C4-2B (cell line): ENCODE results near the gene OSGIN1.

Experiments
- H3K27ac ChIP-seq: fragments of 450-650 bp; 2 replicates; pipeline ENCODE4 v1.5.1; 2017
- CTCF ChIP-seq: fragments of 450-650 bp; conservative IDR thresholded peaks from 2 replicates; pipeline ENCODE4 v1.5.1; 2017; ENCODE audit warnings: mild to moderate bottlenecking
- ZFX ChIP-seq: fragments of 450-650 bp; IDR thresholded peaks from 2 replicates; pipeline ENCODE4 v1.6.1; 2017

OSGIN1 gene

DNA sequence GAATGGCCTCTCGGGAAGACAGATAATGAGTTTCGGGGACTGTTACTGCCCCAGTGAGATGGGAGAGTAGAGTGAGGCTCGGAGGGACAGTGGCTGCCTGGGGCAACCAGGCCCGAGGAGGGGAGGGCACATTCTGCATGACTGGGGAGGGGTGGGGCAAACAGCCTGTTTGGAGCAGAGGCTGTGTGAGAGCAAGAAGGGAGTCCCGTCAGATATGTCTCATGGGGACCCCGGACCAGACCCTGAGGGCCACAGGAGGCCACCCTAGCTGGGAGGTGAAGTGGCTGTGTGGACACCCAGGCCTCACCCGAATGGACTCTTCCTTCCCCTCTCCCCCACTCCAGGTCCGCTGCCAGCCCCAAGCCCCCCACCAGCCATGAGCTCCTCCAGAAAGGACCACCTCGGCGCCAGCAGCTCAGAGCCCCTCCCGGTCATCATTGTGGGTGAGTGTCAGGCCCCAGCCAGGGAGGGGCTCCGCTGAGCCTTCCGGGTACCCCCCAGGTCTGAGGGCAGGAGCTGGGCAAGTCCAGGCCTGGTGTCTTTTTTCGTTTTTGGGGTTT is 4.3 kb downstream of the OSGIN1 start:
- no peak overlapping the region for H3K27ac ChIP-seq
- TF ChIP-seq ZFX (no peak), CTCF (no peak)

DNA sequence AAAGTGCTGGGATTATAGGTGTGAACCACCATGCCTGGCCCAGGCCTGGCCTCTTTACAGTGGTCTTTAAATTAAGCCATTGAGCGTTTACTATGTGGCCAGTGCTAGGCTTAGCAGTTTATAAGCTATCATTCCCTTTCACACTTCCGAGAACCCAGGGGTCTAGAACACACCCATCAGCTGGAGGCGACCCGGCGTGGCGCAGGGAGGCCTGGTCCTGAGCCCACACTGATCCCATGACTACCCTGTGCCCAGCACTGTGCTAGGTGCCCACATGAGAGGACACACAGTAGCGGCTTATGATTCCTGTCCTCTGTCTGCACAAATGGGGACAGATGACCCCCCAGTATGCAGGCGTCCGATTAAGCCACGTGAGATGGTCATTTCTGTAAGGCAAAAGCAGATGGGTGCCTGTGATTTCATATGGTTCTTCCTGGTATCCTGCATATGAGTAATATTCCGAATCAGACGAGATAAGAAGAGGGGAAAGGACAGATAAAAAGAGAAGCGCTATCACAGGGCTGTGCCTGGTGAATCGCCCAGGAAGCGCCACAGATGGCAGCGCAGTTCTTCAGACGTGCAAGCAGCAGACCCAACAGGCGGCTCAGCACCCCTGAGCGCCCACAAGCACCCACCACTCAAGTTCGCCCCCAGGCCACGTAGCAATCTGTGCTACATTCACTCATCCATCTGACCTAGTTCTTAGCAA is 5.3 kb downstream of the OSGIN1 start:
- no peak for TF ChIP-seq ZFX
- no peak for TF ChIP-seq CTCF
- H3K27ac ChIP-seq = no peak overlapping the region

GRCh38 chr16:83958846-83959565 is 6.0 kb downstream of the OSGIN1 start:
- no peak overlapping the region for H3K27ac ChIP-seq
- TF ChIP-seq CTCF (no peak), ZFX (no peak)

GRCh38 chr16:83959656-83960434 is 6.8 kb downstream of the OSGIN1 start:
- no peak overlapping the region for H3K27ac ChIP-seq

GRCh38 chr16:83960521-83961249 is 7.6 kb downstream of the OSGIN1 start:
- H3K27ac ChIP-seq = no peak overlapping the region
- no peak for TF ChIP-seq ZFX
- no peak for TF ChIP-seq CTCF

More at GRCh38 chr16:83959656-83960434, 6.8 kb downstream of the OSGIN1 start:
- TF ChIP-seq ZFX = no peak
- no peak for TF ChIP-seq CTCF

GRCh38 chr16:83961591-83961990 is 8.6 kb downstream of the OSGIN1 start:
- no peak for TF ChIP-seq CTCF
- no peak for TF ChIP-seq ZFX

More at GRCh38 chr16:83961591-83961990, 8.6 kb downstream of the OSGIN1 start:
- H3K27ac ChIP-seq = no peak overlapping the region
